ENCODE measurements around the gene COQ6.

GRCh38 chr14:73903028-73903427, 47.1 kb upstream of the COQ6 start:
- TF ChIP-seq POLR2A (IDR thresholded peaks at IDR 0.05) = no peak
- TF ChIP-seq CTCF (IDR thresholded peaks at IDR 0.05) = no peak

Data from lower leg skin (tissue), 3 donors.